Measurements from ENCODE around the gene PDZD2.

GRCh38 chr5:32043105-32043504 is 404.2 kb downstream of the PDZD2 start:
- TF ChIP-seq POLR2A (IDR thresholded peaks at IDR 0.05) = no peak
- no peak for TF ChIP-seq CTCF (IDR thresholded peaks at IDR 0.05)

All from sigmoid colon (tissue), 3 donors.